ENCODE measurements around the gene HRG.

DNA sequence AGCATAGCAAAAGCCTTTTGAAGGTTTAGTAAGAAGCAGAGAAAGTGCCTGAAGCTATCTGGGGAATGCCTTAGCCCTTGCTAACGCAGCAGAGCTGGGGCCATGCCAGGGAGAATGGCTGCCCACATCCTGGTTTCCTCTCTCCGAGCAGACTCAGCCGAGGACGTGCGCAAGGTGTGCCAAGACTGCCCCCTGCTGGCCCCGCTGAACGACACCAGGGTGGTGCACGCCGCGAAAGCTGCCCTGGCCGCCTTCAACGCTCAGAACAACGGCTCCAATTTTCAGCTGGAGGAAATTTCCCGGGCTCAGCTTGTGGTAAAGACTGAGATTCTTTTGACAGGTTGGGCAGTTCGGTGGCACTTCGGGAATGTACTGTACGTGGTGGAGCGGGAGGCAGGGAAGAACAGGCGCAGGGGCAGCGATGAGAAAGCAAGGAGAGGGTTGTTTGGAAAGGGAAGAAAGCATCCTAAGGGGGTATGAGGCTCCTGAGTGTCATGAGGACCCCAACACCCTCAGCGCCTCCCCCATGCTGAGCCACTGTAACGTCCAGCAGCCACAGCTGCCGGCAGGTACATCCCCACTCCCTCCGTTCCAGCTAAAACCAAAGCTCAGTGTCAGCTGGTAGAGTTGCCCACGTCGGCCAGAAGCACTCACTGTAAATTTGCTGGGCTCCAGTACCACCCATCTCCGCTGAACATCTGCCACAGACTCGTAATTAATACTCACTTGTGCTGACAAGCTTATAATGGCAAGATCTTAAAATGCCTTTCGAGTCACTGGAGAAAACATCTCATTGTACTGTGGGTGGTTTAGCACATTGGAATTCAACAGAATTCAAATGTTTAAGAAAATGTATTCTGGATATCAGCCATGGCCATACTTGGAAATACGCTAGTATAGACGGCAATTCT, 48.5 kb upstream of the HRG start:
- TF ChIP-seq FOSL1 (IDR thresholded peaks at IDR 0.05; ENCODE audit: insufficient read depth, low read depth, low read length) (no peak), ZNF274 (IDR thresholded peaks at IDR 0.05; ENCODE audit: borderline replicate concordance, extremely low read depth, low read length) (no peak)
